Neural progenitor cell (in vitro differentiated cells): ENCODE results near the gene ATOH8.

Source experiments
- EZH2 ChIP-seq: fragments of 200-600 bp; sonication (generic); IDR thresholded peaks from 2 replicates; pipeline ENCODE4 v1.6.1; 2017; ENCODE audit warnings: antibody characterized with exemption, mild to moderate bottlenecking, moderate library complexity
- EZH2phosphoT487 ChIP-seq: fragments of 200-600 bp; sonication (generic); IDR thresholded peaks from 2 replicates; pipeline ENCODE4 v1.6.1; 2017; ENCODE audit warnings: antibody characterized with exemption
- TF ChIP-seq, protein P1 (sequence below): fragments of 200-600 bp; sonication (generic); IDR thresholded peaks from 2 replicates; pipeline ENCODE4 v1.5.1; 2017; ENCODE audit warnings: antibody characterized with exemption, mild to moderate bottlenecking

DNA sequence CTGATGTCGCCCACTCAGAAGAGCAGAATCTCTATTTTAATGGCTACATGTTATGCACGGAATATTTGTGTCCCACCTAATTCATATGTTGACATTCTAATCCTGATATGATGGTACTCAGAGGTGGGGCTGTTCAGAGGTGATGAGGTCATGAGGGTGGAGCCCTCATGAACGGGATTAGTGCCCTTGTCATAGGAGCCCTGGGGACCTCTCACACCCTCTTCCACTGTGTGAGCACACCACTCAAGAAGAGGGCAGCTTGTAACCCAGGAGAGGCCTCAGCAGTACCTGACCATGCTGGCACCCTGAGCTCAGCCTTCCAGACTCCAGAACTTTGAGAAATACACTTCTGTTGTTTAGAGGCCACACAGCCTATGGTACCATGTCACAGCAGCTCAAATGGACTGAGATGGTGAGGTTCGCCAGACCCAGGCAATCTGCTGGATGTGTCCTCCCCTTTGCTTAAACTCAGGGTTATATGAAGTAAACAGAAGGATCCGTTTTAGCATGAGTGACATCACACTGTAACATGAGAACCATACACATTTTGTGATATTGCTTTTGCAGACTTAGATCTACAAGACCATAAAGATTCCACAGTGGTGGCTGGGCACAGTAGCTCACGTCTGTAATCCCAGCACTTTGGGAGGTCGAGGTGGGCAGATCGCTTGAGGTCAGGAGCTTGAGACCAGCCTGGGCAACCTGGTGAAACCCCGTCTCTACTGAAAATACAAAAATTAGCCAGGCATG lies 48.7 kb downstream of the ATOH8 start:
- TF ChIP-seq, protein P1, sequence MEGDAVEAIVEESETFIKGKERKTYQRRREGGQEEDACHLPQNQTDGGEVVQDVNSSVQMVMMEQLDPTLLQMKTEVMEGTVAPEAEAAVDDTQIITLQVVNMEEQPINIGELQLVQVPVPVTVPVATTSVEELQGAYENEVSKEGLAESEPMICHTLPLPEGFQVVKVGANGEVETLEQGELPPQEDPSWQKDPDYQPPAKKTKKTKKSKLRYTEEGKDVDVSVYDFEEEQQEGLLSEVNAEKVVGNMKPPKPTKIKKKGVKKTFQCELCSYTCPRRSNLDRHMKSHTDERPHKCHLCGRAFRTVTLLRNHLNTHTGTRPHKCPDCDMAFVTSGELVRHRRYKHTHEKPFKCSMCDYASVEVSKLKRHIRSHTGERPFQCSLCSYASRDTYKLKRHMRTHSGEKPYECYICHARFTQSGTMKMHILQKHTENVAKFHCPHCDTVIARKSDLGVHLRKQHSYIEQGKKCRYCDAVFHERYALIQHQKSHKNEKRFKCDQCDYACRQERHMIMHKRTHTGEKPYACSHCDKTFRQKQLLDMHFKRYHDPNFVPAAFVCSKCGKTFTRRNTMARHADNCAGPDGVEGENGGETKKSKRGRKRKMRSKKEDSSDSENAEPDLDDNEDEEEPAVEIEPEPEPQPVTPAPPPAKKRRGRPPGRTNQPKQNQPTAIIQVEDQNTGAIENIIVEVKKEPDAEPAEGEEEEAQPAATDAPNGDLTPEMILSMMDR, result no peak
- TF ChIP-seq EZH2 (no peak), EZH2phosphoT487 (no peak)
